Uterus (tissue), 4 donors: Measurements from ENCODE around the gene LIMCH1. TPM values are rescaled to one million over a fixed set of nuclear protein-coding genes. Genes with fewer than 3 reads are reported as not detected.

Experiments used
- DNase-seq, 2 donors: peaks; one replicate each; pipeline ENCODE4 v3.0.0-alpha.2; 2019 to 2020
- H3K27ac ChIP-seq, 2 donors: fragments of 200-600 bp; sonication (generic); 1 replicate in 1 of 2; 2 replicates in 1 of 2; pipeline ENCODE4 v1.5.1; 2016 to 2018
- H3K27me3 ChIP-seq, 2 donors: fragments of 200-600 bp; sonication (generic); one replicate each; pipeline ENCODE4 v1.5.1; 2018 to 2019; ENCODE audit warnings: control low read depth in 1 of 2
- H3K36me3 ChIP-seq, 2 donors: fragments of 200-600 bp; sonication (generic); one replicate each; pipeline ENCODE4 v1.5.1; 2019; ENCODE audit warnings: control low read depth in 1 of 2
- H3K4me1 ChIP-seq, 2 donors: fragments of 200-600 bp; sonication (generic); one replicate each; pipeline ENCODE4 v1.5.1; 2018 to 2019; ENCODE audit warnings: control low read depth in 1 of 2
- H3K4me3 ChIP-seq, 2 donors: fragments of 200-600 bp; sonication (generic); 1 replicate in 1 of 2; 2 replicates in 1 of 2; pipeline ENCODE4 v1.5.1; 2018 to 2019; ENCODE audit warnings: mild to moderate bottlenecking in 1 of 2
- H3K9me3 ChIP-seq, 2 donors: fragments of 200-600 bp; sonication (generic); one replicate each; pipeline ENCODE4 v1.5.1; 2019; ENCODE audit warnings: control low read depth in 1 of 2
- POLR2A ChIP-seq, 2 donors: fragments of 450-650 bp; IDR thresholded peaks; one replicate each; pipeline ENCODE4 v1.6.1; 2016; ENCODE audit warnings: antibody characterized with exemption in 2 of 2, mild to moderate bottlenecking in 1 of 2, moderate library complexity in 1 of 2
- intact Hi-C: fragments of 100-400 bp; cut with DNase I; formaldehyde crosslinking; loops from one replicate; pipeline ENCODE4 v1.15.1; 2023; ENCODE audit warnings: low total_unique reads
- total RNA-seq, 4 donors: library from RNA; depleted of rRNA in 3 of 4; stranded (reverse); fragments of >200 nt in 3 of 4; gene quantifications; one replicate each; pipeline versions ENCODE4 v1.1.0 to v1.2.4, GENCODE V29; 2014 to 2023
- TF ChIP-seq, protein P1 (sequence below), 4 experiments: fragments of 200-600 bp in 2 of 4; fragments of 450-650 bp in 2 of 4; sonication (generic) in 2 of 4; IDR thresholded peaks; one replicate each; pipeline ENCODE4 v1.5.1; 2016 to 2019; ENCODE audit warnings: antibody characterized with exemption in 4 of 4, mild to moderate bottlenecking in 2 of 4, moderate library complexity in 1 of 4
- donor health status: DM: yes; HTN: yes; CAD: no.

The LIMCH1 gene
- total RNA-seq, 4 donors from 2014 or later, result 12.9 to 49.5 (median 28.2) TPM

DNA sequence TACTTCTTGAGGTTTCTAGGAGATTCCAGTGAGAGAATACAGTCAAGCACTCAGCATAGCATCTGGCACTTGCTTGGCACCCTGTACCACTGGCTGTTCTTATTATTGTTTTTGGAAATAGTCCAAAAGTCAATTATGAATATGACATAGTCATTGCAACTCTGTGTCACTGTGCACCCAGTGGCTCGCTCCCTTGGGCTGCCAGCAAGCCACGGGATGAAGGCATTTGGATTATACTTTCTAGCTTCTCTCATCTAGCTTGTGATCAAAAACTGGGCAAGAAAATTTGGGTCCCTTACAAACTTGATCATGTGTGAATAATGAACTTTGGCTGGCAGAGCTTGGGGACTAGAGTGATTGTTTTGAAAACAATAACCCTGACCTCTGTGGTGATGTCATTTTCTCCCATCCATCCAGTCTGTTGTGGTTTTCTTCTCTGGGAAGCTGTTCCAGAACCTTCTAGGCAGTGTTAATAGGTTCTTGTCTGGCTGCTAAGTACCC, 32.7 kb upstream of the LIMCH1 start:
- no peak overlapping the region for H3K27ac ChIP-seq
- TF ChIP-seq, protein P1, sequence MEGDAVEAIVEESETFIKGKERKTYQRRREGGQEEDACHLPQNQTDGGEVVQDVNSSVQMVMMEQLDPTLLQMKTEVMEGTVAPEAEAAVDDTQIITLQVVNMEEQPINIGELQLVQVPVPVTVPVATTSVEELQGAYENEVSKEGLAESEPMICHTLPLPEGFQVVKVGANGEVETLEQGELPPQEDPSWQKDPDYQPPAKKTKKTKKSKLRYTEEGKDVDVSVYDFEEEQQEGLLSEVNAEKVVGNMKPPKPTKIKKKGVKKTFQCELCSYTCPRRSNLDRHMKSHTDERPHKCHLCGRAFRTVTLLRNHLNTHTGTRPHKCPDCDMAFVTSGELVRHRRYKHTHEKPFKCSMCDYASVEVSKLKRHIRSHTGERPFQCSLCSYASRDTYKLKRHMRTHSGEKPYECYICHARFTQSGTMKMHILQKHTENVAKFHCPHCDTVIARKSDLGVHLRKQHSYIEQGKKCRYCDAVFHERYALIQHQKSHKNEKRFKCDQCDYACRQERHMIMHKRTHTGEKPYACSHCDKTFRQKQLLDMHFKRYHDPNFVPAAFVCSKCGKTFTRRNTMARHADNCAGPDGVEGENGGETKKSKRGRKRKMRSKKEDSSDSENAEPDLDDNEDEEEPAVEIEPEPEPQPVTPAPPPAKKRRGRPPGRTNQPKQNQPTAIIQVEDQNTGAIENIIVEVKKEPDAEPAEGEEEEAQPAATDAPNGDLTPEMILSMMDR (IDR thresholded peaks at IDR 0.05), result no peak
- TF ChIP-seq POLR2A (IDR thresholded peaks at IDR 0.05), result no peak
- no peak for DNase-seq
- H3K27me3 ChIP-seq, result no peaks in the 10 kb centered on the region
- no peak overlapping the region for H3K4me3 ChIP-seq
- intact Hi-C loops, result no loop called here
- H3K4me1 ChIP-seq, result no peaks in the 10 kb centered on the region
- H3K9me3 ChIP-seq, result no peaks in the 10 kb centered on the region
- H3K36me3 ChIP-seq, result no peaks in the 10 kb centered on the region

DNA sequence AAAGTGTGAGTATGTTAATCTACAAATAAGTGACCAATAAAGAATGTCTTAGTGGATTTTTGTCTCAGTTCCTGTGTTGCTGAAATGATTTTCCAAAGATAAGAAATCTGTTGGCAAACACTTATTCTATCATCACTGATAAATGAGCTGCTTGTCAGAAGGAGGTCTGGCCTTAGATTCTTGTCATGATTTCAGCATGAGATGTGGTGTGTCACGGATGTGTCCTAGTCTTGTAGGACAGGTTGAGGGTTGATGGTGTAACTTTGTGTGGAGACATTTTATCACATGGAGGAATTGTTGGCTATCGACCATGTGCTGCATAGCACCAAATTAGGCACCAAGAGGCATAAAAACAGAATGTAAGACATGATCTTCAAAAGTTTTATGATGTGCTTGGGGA, 31.8 kb upstream of the LIMCH1 start:
- no peaks in the 10 kb centered on the region for H3K9me3 ChIP-seq
- intact Hi-C loops, result no loop called here
- no peaks in the 10 kb centered on the region for H3K36me3 ChIP-seq
- TF ChIP-seq POLR2A (IDR thresholded peaks at IDR 0.05), result no peak
- TF ChIP-seq, protein P1 (IDR thresholded peaks at IDR 0.05), result no peak
- DNase-seq, result no peak
- no peaks in the 10 kb centered on the region for H3K4me1 ChIP-seq
- no peak overlapping the region for H3K27ac ChIP-seq
- H3K4me3 ChIP-seq, result no peak overlapping the region
- no peaks in the 10 kb centered on the region for H3K27me3 ChIP-seq

DNA sequence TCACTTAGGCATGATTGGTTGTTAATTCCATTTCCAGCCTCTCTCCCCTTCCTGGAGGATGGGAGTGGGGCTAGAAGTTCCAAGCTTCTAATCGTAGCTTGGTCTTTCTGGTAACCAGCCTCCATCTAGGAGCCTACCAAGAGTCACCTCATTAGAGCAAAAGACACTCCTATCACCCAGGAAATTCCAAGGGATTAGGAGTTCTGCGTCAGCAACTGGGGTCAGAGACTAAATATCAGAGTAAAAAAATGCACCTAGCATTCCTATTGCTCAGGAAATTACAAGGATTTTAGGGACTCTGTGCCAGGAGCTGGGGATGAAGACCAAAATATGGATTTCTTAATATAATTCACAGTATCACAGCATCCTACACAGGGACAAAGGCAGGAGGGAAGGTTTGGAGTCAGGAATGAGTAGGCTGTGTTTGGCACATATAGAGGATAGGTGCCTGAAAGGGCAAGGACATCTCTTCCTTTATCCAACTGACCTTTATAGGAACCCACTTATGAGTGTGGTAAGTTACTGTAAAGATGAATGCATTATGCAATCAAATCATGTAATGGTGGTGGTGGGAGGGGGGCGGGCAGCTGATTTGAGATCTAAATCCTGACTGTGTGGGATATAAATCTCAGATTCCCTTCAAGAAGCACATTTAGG, 30.5 kb upstream of the LIMCH1 start:
- no peak for TF ChIP-seq POLR2A (IDR thresholded peaks at IDR 0.05)
- TF ChIP-seq, protein P1 (IDR thresholded peaks at IDR 0.05), result no peak
- Histone ChIP-seq H3K4me1 (no peaks in the 10 kb centered on the region), H3K27ac (no peak overlapping the region)

DNA sequence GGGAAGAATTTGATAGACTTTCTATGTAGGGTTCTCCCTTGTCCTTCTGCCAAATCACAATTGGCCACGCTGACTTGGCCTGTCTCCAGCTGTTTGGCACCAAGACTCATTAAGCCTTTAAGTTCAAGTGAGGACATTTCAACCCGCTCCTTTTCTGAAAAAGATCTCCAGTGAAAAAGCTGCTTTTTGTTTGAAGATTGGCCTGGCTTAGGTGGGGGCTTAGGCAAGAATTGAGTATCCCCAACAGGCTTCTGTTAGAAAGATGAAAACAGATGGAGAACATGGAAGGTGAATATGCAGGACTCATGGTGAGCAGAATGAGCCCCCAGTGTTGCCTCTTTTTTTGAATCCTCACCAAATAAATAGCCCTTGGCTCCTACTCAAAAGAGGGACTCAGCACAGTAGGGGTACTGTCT, 28.5 kb upstream of the LIMCH1 start:
- no peak overlapping the region for H3K27ac ChIP-seq
- intact Hi-C loops, result no loop called here

More for the DNA sequence above, 30.5 kb upstream of the LIMCH1 start:
- intact Hi-C loops, result no loop called here
- no peaks in the 10 kb centered on the region for H3K27me3 ChIP-seq
- DNase-seq, result no peak
- no peaks in the 10 kb centered on the region for H3K9me3 ChIP-seq
- no peak overlapping the region for H3K4me3 ChIP-seq
- no peaks in the 10 kb centered on the region for H3K36me3 ChIP-seq

DNA sequence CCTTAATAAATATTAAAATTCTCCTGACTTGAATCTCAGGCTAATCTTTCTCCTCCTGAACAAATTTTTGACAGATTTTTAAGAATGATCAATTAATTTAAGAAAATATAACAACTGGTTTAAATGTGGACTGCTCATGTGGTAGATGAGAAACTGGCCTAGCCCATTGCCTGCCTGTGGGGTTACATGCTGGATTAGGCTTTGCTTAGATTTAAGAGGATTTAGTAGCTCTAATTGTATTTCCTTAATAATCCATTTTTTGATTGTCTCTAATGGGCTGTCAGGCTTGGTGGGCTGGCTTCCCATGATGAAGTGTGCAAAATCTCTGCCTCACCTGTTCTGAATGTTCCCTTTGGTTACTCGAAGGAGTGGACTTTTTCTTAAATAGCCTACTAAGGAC, 27.8 kb upstream of the LIMCH1 start:
- Histone ChIP-seq H3K27me3 (no peaks in the 10 kb centered on the region), H3K36me3 (no peaks in the 10 kb centered on the region), H3K4me1 (no peaks in the 10 kb centered on the region), H3K4me3 (no peak overlapping the region), H3K9me3 (no peaks in the 10 kb centered on the region), H3K27ac (no peak overlapping the region)
- DNase-seq, result no peak
- intact Hi-C loops, result no loop called here
- TF ChIP-seq POLR2A (IDR thresholded peaks at IDR 0.05), result no peak
- TF ChIP-seq, protein P1 (IDR thresholded peaks at IDR 0.05), result no peak

More for the DNA sequence above, 28.5 kb upstream of the LIMCH1 start:
- DNase-seq, result no peak
- Histone ChIP-seq H3K4me3 (no peak overlapping the region), H3K9me3 (no peaks in the 10 kb centered on the region), H3K36me3 (no peaks in the 10 kb centered on the region), H3K27me3 (no peaks in the 10 kb centered on the region), H3K4me1 (no peaks in the 10 kb centered on the region)
- TF ChIP-seq, protein P1 (IDR thresholded peaks at IDR 0.05), result no peak
- no peak for TF ChIP-seq POLR2A (IDR thresholded peaks at IDR 0.05)
